ENCODE data around the gene COL20A1.

DNA sequence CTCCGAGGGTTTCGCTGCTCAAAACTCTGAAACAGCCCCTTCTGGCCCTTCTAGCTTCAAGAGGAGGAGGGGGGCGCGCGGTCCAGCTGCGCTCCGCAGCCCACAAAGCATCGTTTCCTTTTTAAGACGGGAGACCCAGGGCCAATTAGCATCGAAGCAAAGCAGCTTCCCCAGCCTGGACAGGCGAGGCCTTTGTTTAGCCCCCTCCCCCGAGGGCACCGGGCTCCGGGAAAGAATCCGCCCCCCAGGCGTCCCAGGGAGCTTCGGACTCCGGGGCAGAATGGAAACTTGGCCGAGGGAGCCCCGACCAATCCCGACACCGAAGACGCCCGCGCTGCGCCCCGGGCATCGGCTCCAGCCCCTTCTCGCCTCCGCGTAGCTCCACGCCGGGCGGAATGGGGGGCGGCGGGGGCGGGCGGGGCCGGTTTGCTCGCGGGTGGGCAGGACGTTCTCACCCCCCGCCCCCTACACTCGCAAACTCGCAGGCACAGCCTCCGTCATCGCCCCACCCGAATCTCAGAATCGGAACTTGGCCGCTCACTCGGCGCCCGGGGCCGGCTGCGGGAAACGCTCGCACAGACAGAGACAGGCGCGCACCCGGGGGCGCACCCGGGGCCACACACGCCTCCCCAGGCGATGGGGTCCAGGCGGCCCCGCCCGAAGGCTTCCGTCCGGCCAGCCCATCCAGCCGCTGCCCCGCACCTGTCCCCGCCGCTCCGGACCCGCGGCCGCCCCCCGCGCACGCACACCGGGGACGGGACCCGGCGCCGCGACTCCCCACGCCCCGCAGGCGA lies 39.4 kb upstream of the COL20A1 start:
- no peak for TF ChIP-seq CTCF (IDR thresholded peaks at IDR 0.05)
- no peak for TF ChIP-seq POLR2AphosphoS5 (IDR thresholded peaks at IDR 0.05)

Measured in stomach (tissue), 4 donors.